Measurements from ENCODE around the gene MIOS.

MIOS gene

DNA sequence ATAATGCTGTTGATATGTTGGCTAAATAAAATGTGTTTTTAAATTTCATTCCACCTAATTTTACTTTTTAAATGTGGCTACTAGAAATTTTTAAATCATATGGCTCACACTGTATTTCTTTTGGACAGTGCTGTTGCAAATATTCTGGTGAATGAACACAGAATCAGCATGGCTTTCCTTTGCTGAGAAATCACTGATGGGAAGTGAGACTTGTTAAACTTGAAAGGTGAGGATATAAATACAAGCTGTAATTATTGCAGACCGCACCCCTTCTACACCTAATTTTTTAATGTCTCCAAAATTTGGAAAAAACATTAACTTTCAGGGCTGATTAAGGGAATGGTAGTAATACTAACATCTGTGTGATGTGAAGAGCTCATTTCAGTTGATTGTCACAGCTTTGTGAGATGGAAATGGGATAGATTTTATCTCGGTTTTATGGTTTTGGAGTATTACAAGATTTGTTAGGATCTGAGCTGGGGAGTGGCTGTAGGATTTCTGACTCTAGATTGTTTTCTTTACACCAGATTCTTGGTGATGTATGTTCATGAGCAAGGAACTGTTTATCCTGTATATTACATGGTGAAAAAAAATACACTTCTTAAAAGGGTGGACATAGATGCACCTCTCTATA is 1.3 kb downstream of the MIOS start:
- H2AFZ ChIP-seq (ENCODE audit: low read length) = no peak overlapping the region
- DNase-seq = no peak
- TF ChIP-seq, protein P1, sequence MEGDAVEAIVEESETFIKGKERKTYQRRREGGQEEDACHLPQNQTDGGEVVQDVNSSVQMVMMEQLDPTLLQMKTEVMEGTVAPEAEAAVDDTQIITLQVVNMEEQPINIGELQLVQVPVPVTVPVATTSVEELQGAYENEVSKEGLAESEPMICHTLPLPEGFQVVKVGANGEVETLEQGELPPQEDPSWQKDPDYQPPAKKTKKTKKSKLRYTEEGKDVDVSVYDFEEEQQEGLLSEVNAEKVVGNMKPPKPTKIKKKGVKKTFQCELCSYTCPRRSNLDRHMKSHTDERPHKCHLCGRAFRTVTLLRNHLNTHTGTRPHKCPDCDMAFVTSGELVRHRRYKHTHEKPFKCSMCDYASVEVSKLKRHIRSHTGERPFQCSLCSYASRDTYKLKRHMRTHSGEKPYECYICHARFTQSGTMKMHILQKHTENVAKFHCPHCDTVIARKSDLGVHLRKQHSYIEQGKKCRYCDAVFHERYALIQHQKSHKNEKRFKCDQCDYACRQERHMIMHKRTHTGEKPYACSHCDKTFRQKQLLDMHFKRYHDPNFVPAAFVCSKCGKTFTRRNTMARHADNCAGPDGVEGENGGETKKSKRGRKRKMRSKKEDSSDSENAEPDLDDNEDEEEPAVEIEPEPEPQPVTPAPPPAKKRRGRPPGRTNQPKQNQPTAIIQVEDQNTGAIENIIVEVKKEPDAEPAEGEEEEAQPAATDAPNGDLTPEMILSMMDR (IDR thresholded peaks at IDR 0.05; ENCODE audit: low read length) = no peak
- TF ChIP-seq EZH2phosphoT487 (IDR thresholded peaks at IDR 0.05; ENCODE audit: low read length) = no peak
- TF ChIP-seq EZH2 (optimal IDR thresholded peaks at IDR 0.05; ENCODE audit: low read depth, low read length) = no peak

DNA sequence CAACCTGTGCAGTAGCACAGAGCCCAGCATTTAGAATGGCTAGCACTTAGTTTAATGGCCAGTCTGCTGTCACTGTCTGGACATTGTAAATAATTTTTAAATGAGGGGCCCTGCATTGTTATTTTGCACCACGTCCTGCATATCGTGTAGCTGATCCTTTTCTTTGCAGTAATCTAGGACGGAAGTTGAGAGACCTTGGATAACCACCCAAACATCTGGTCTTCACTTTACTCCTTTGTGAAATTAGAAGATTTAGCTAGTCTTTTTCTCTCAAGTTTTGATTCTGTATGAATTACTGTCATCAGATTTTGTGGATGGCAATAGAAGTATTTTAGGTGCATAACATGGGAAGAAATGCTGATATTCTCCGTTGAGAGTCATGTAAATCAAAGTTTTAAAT is 1.9 kb downstream of the MIOS start:
- DNase-seq = no peak
- no peak for TF ChIP-seq EZH2phosphoT487 (IDR thresholded peaks at IDR 0.05; ENCODE audit: low read length)
- TF ChIP-seq, protein P1 (IDR thresholded peaks at IDR 0.05; ENCODE audit: low read length) = no peak
- no peak for TF ChIP-seq EZH2 (optimal IDR thresholded peaks at IDR 0.05; ENCODE audit: low read depth, low read length)
- Histone ChIP-seq H3K9me3 (replicated peaks; ENCODE audit: insufficient read depth, low read length) (no peaks in the 10 kb centered on the region), H3F3A (ENCODE audit: insufficient read depth, low read length) (peaks cover 15% of the 10 kb centered on the region), H4K20me1 (ENCODE audit: insufficient read depth, low read length) (no peaks in the 10 kb centered on the region), H3K9me2 (replicated peaks; ENCODE audit: insufficient read depth, low read length) (no peaks in the 10 kb centered on the region), H3K4me3 (ENCODE audit: low read length) (peak overlapping the region; percentile 86), H3K27me3 (replicated peaks; ENCODE audit: insufficient read depth, low read length) (no peaks in the 10 kb centered on the region), H3K36me3 (replicated peaks; ENCODE audit: insufficient read depth, low read length) (0 out of 2 replicates have a peak, but pooled peaks cover 4% of the 10 kb centered on the region), H3K4me2 (ENCODE audit: low read depth, low read length) (peak overlapping the region; percentile 75), H3K9ac (ENCODE audit: low read length) (peak overlapping the region; percentile 91), H3K79me2 (ENCODE audit: low read length) (peaks cover 65% of the 10 kb centered on the region), H3K4me1 (ENCODE audit: low read length) (peaks cover 23% of the 10 kb centered on the region), H3K27ac (ENCODE audit: low read length) (peak overlapping the region; percentile 73), H2AFZ (ENCODE audit: low read length) (no peak overlapping the region)

More for the DNA sequence above, 1.3 kb downstream of the MIOS start:
- Histone ChIP-seq H3K27ac (ENCODE audit: low read length) (peak overlapping the region; percentile 73), H3K36me3 (replicated peaks; ENCODE audit: insufficient read depth, low read length) (no peaks in the 10 kb centered on the region), H3K27me3 (replicated peaks; ENCODE audit: insufficient read depth, low read length) (no peaks in the 10 kb centered on the region), H3K79me2 (ENCODE audit: low read length) (peaks cover 60% of the 10 kb centered on the region), H3K9me2 (replicated peaks; ENCODE audit: insufficient read depth, low read length) (no peaks in the 10 kb centered on the region), H3K9me3 (replicated peaks; ENCODE audit: insufficient read depth, low read length) (no peaks in the 10 kb centered on the region), H4K20me1 (ENCODE audit: insufficient read depth, low read length) (no peaks in the 10 kb centered on the region), H3F3A (ENCODE audit: insufficient read depth, low read length) (peaks cover 15% of the 10 kb centered on the region), H3K4me2 (ENCODE audit: low read depth, low read length) (peak overlapping the region; percentile 75), H3K9ac (ENCODE audit: low read length) (peak overlapping the region; percentile 91), H3K4me1 (ENCODE audit: low read length) (peaks cover 19% of the 10 kb centered on the region), H3K4me3 (ENCODE audit: low read length) (peak overlapping the region; percentile 86)

DNA sequence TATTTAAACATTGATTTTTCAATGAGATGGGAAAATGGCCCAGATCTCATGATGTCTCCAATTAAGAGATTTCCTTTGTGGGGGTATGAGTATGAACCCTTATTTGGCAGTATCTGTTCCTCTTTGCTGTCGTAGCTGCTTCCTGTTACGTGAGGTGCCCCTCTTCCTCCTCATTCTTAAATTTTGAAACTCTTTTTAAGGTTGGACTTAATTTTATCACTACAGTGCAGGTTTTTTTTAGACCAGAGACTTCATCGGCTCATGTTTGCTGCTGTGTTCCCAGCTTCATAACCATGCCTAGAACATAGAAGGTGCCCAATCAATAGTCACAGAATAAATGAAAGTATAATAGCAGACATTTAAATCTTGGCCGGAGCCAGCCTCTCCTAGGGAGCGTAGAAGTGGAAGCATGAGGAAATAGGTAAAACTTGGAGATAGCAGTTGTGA is 2.4 kb downstream of the MIOS start:
- Histone ChIP-seq H3K4me2 (ENCODE audit: low read depth, low read length) (peak overlapping the region; percentile 75), H3K36me3 (replicated peaks; ENCODE audit: insufficient read depth, low read length) (0 out of 2 replicates have a peak, but pooled peaks cover 4% of the 10 kb centered on the region), H4K20me1 (ENCODE audit: insufficient read depth, low read length) (no peaks in the 10 kb centered on the region), H3K4me3 (ENCODE audit: low read length) (peak overlapping the region; percentile 86), H3K27ac (ENCODE audit: low read length) (peak overlapping the region; percentile 73), H3K9me2 (replicated peaks; ENCODE audit: insufficient read depth, low read length) (no peaks in the 10 kb centered on the region), H3K27me3 (replicated peaks; ENCODE audit: insufficient read depth, low read length) (no peaks in the 10 kb centered on the region), H3K9ac (ENCODE audit: low read length) (peak overlapping the region; percentile 91), H3K4me1 (ENCODE audit: low read length) (peaks cover 23% of the 10 kb centered on the region), H2AFZ (ENCODE audit: low read length) (no peak overlapping the region), H3K9me3 (replicated peaks; ENCODE audit: insufficient read depth, low read length) (no peaks in the 10 kb centered on the region), H3F3A (ENCODE audit: insufficient read depth, low read length) (peaks cover 15% of the 10 kb centered on the region), H3K79me2 (ENCODE audit: low read length) (peaks cover 71% of the 10 kb centered on the region)
- no peak for TF ChIP-seq EZH2 (optimal IDR thresholded peaks at IDR 0.05; ENCODE audit: low read depth, low read length)
- peak; percentile 38 for DNase-seq

DNA sequence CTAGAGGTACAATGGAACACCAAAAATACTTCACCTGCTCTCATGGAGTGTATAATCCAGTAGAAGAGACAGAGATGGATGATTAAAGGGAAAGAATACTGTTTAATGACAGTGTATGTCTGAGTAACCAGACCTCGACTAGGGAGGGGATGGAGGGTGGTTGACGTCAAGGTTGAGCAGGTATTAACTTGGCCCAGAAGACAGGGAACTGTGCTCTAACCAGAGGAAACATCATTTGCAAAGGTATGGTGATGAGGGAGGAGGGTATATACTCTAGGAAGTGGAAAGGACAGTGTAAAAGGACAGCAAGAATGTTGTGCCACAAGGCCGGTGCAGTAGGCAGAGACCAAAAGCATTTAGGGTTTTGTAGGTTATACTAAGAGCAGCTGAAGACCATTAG is 2.9 kb downstream of the MIOS start:
- peaks cover 76% of the 10 kb centered on the region for H3K79me2 ChIP-seq (ENCODE audit: low read length)

More for the DNA sequence above, 2.9 kb downstream of the MIOS start:
- Histone ChIP-seq H3F3A (ENCODE audit: insufficient read depth, low read length) (peaks cover 15% of the 10 kb centered on the region), H3K9me2 (replicated peaks; ENCODE audit: insufficient read depth, low read length) (no peaks in the 10 kb centered on the region), H3K4me1 (ENCODE audit: low read length) (peaks cover 23% of the 10 kb centered on the region), H4K20me1 (ENCODE audit: insufficient read depth, low read length) (no peaks in the 10 kb centered on the region), H3K4me3 (ENCODE audit: low read length) (peak overlapping the region; percentile 86), H3K4me2 (ENCODE audit: low read depth, low read length) (peak overlapping the region; percentile 75), H3K9me3 (replicated peaks; ENCODE audit: insufficient read depth, low read length) (no peaks in the 10 kb centered on the region), H3K9ac (ENCODE audit: low read length) (peak overlapping the region; percentile 91), H3K36me3 (replicated peaks; ENCODE audit: insufficient read depth, low read length) (0 out of 2 replicates have a peak, but pooled peaks cover 4% of the 10 kb centered on the region), H3K27me3 (replicated peaks; ENCODE audit: insufficient read depth, low read length) (no peaks in the 10 kb centered on the region), H2AFZ (ENCODE audit: low read length) (no peak overlapping the region), H3K27ac (ENCODE audit: low read length) (peak overlapping the region; percentile 73)
- no peak for TF ChIP-seq EZH2phosphoT487 (IDR thresholded peaks at IDR 0.05; ENCODE audit: low read length)
- no peak for TF ChIP-seq EZH2 (optimal IDR thresholded peaks at IDR 0.05; ENCODE audit: low read depth, low read length)
- TF ChIP-seq, protein P1 (IDR thresholded peaks at IDR 0.05; ENCODE audit: low read length) = no peak
- DNase-seq = no peak

Measured in MM.1S (cell line).